ENCODE data around the gene NAPB. TPM values are rescaled to one million over a fixed set of nuclear protein-coding genes. Genes with fewer than 3 reads are reported as not detected.

Gene NAPB
- total RNA-seq, 1 donor from 2014 or later = 7.5 TPM

DNA sequence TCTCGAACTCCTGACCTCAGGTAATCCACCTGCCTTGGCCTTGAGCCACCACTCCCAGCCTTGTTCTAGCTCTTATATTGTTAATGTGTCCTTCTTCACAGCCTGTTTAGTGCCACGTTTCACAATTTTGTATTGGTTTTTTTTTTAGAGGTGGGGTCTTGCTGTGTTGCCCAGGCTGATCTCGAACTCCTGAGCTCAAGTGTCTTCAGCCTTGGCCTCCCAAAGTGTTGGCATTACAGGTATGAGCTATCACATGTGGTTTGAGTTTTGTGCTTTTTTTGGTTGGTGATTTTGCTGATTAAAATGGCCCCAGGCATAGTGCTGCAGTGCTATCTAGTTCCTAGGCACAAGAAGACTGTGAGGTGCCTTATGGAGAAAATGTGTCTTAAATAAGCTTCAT is 12.3 kb upstream of the NAPB start:
- no peak overlapping the region for H3K27ac Mint-ChIP-seq (ENCODE audit: unreplicated experiment)
- H3K4me1 Mint-ChIP-seq (ENCODE audit: low read depth) = no peaks in the 10 kb centered on the region
- H3K4me3 Mint-ChIP-seq (ENCODE audit: unreplicated experiment) = no peak overlapping the region
- no peak for DNase-seq (ENCODE audit: low spot score)
- no peaks in the 10 kb centered on the region for H3K9me3 Mint-ChIP-seq (ENCODE audit: low read depth)
- TF ChIP-seq, protein P1, sequence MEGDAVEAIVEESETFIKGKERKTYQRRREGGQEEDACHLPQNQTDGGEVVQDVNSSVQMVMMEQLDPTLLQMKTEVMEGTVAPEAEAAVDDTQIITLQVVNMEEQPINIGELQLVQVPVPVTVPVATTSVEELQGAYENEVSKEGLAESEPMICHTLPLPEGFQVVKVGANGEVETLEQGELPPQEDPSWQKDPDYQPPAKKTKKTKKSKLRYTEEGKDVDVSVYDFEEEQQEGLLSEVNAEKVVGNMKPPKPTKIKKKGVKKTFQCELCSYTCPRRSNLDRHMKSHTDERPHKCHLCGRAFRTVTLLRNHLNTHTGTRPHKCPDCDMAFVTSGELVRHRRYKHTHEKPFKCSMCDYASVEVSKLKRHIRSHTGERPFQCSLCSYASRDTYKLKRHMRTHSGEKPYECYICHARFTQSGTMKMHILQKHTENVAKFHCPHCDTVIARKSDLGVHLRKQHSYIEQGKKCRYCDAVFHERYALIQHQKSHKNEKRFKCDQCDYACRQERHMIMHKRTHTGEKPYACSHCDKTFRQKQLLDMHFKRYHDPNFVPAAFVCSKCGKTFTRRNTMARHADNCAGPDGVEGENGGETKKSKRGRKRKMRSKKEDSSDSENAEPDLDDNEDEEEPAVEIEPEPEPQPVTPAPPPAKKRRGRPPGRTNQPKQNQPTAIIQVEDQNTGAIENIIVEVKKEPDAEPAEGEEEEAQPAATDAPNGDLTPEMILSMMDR (IDR thresholded peaks at IDR 0.05) = no peak
- no peaks in the 10 kb centered on the region for H3K36me3 Mint-ChIP-seq (ENCODE audit: low read depth)
- H3K27me3 Mint-ChIP-seq (ENCODE audit: low read depth) = no peaks in the 10 kb centered on the region

DNA sequence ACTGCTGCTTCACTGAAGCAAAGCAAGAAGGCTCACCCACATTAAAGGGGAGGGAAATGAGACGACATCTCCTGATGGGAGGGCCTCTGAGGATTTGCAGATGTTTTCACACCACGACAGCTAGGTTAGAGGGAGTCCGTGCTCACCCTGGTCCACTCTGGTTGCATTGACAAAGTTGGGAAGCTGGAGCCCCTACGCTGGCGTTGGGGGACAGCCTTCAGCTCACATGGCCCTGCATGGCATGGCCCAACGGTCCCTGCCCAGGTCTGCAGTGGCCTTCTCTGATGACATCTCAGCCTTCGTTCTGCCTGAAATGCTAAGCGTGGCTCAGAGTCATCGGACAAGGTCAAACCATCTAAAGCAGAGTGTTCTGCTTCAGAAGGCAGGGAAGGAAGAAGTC is 3.8 kb upstream of the NAPB start:
- no peaks in the 10 kb centered on the region for H3K27me3 Mint-ChIP-seq (ENCODE audit: low read depth)
- no peaks in the 10 kb centered on the region for H3K9me3 Mint-ChIP-seq (ENCODE audit: low read depth)
- H3K36me3 Mint-ChIP-seq (ENCODE audit: low read depth) = no peaks in the 10 kb centered on the region
- TF ChIP-seq, protein P1 (IDR thresholded peaks at IDR 0.05) = no peak
- DNase-seq (ENCODE audit: low spot score) = no peak
- no peak overlapping the region for H3K4me3 Mint-ChIP-seq (ENCODE audit: unreplicated experiment)
- H3K27ac Mint-ChIP-seq (ENCODE audit: unreplicated experiment) = no peak overlapping the region
- H3K4me1 Mint-ChIP-seq (ENCODE audit: low read depth) = peaks cover 6% of the 10 kb centered on the region

DNA sequence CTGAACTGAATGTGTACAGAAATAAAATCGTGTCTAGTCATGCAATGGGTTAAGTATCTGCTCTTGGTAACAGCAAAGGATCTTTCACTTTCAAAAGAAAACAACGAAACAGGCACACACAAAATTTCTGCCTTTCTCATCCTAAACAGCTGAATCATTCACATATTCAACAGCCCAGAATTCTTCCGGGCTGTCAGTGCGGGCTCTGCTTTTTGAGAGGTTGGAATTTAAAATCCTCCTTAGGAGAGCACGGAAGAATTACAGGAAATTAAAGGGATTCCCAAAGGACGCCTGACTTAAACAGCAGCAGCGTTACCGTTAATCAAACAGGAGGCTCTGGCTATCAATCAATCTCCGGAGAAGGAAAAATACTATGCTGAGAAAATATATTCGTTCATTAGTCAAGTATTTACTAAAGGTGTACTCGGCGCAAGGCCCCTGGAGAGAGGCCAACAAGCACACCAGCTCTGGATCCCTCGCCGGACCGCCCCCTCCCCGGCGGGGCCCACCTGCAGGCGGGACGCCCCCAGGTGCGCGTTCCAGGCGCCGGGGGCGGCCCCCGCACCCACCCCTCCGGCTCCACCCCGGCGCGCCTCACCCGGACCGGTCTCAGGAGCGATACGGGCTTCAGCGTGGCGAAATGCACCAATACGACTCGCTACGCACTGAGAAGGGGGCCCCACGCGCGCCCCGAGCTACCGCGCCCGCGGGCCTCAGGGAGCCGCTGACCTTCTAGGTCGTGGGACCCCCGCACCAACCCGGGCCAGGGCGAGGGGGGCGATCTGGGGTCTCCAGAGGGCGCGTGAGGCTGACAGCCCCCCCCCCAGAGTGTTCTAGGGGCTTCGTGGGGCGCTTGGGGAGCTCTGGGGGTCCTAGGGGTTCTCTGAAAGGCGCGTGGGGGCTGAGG is 1.0 kb downstream of the NAPB start:
- no peak for DNase-seq (ENCODE audit: low spot score)

DNA sequence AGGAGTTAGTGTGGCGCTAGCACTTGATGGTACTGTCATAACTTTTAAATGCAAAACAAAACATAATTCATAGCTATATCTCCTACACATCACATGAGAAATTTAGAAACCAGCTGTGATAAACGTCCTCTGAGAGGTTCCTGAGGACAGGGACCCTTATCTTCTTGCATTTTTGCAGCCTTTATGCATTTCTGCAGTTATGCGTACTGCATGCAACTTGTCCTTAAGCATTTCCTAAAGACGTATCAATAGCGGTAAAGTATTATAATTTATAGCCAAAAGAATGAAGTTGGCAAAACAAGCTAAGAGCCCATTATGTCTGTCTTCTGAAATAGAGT is 1.7 kb downstream of the NAPB start:
- Mint-ChIP-seq H3K9me3 (ENCODE audit: low read depth) (no peaks in the 10 kb centered on the region), H3K27me3 (ENCODE audit: low read depth) (no peaks in the 10 kb centered on the region), H3K4me3 (ENCODE audit: unreplicated experiment) (peak overlapping the region; percentile 72), H3K4me1 (ENCODE audit: low read depth) (peaks cover 34% of the 10 kb centered on the region), H3K36me3 (ENCODE audit: low read depth) (no peaks in the 10 kb centered on the region), H3K27ac (ENCODE audit: unreplicated experiment) (peak overlapping the region; percentile 86)
- TF ChIP-seq, protein P1 (IDR thresholded peaks at IDR 0.05) = no peak
- DNase-seq (ENCODE audit: low spot score) = no peak

More for the DNA sequence above, 1.0 kb downstream of the NAPB start:
- Mint-ChIP-seq H3K4me3 (ENCODE audit: unreplicated experiment) (peak overlapping the region; percentile 72), H3K36me3 (ENCODE audit: low read depth) (no peaks in the 10 kb centered on the region), H3K9me3 (ENCODE audit: low read depth) (no peaks in the 10 kb centered on the region), H3K27ac (ENCODE audit: unreplicated experiment) (peak overlapping the region; percentile 86), H3K27me3 (ENCODE audit: low read depth) (no peaks in the 10 kb centered on the region), H3K4me1 (ENCODE audit: low read depth) (peaks cover 34% of the 10 kb centered on the region)
- TF ChIP-seq, protein P1 (IDR thresholded peaks at IDR 0.05) = no peak

DNA sequence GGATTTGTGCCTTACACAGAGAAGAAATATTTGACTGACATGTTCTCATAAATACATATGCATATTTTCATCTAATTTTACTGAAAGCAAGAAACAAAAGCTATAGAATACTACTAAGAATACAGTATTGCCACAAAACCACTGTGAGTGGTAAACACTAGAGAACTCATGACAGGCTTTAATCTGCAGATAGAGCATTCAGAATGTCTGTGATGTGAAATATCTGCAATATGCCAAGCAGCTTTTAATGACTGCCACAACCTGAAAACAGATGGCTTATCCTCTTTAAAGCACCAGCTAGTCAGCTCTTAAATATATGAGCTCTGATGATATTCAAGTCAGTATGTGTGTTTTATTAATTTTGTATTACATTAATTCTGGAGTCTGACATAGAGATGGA is 3.4 kb downstream of the NAPB start:
- Mint-ChIP-seq H3K27ac (ENCODE audit: unreplicated experiment) (no peak overlapping the region), H3K4me3 (ENCODE audit: unreplicated experiment) (no peak overlapping the region)

More for the DNA sequence above, 3.4 kb downstream of the NAPB start:
- Mint-ChIP-seq H3K4me1 (ENCODE audit: low read depth) (peaks cover 40% of the 10 kb centered on the region), H3K9me3 (ENCODE audit: low read depth) (no peaks in the 10 kb centered on the region), H3K36me3 (ENCODE audit: low read depth) (no peaks in the 10 kb centered on the region), H3K27me3 (ENCODE audit: low read depth) (no peaks in the 10 kb centered on the region)
- TF ChIP-seq, protein P1 (IDR thresholded peaks at IDR 0.05) = no peak
- DNase-seq (ENCODE audit: low spot score) = no peak

Measured in chondrocyte (in vitro differentiated cells).